Skeletal muscle cell (primary cell): Measurements from ENCODE around the gene RAET1L.
"Not testable (repeated sequence)": the region's sequence is repeated elsewhere in the genome, so short reads cannot be mapped to it uniquely, and the experiment has no call there.

Experiments
- DNase-seq: peaks from one replicate; pipeline ENCODE4 v3.0.0-alpha.2; 2010; ENCODE audit warnings: low read depth
- H3K4me3 ChIP-seq: 2 replicates; pipeline ENCODE4 v1.5.1; 2011; ENCODE audit warnings: low read depth, mild to moderate bottlenecking, control low read depth, low read length, moderate library complexity

The RAET1L gene

GRCh38 chr6:150048099-150048498, 22.8 kb upstream of the RAET1L start:
- H3K4me3 ChIP-seq = no peak overlapping the region
- DNase-seq = no peak

DNA sequence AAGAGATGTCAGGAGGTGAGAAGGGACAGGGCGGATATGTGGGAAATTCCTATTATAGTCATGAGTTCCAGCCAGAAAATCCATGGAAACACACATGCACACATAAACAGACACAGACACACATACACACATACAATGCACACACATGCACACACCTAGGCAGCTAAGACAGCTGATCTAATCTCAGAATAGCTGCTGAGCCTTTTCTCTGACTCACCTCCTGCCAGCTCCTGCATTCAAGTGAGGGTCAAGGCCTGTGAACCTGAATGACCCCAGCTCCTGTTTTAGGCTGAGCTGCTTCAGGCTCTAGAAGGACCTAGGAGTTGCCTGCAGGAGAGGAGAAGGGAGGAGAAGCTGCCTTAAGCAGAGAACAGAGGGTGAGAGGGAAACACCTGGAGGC, 21.6 kb upstream of the RAET1L start:
- DNase-seq = no peak
- no peak overlapping the region for H3K4me3 ChIP-seq

GRCh38 chr6:150044621-150045145, 19.4 kb upstream of the RAET1L start:
- DNase-seq = no peak
- H3K4me3 ChIP-seq = no peak overlapping the region

GRCh38 chr6:150043501-150044412, 18.4 kb upstream of the RAET1L start:
- DNase-seq = no peak
- H3K4me3 ChIP-seq = no peak overlapping the region

- H3K4me3 ChIP-seq = no peak overlapping the region
- DNase-seq = no peak
These were observed 17.8 kb upstream of the RAET1L start for GRCh38 chr6:150043096-150043495.

DNA sequence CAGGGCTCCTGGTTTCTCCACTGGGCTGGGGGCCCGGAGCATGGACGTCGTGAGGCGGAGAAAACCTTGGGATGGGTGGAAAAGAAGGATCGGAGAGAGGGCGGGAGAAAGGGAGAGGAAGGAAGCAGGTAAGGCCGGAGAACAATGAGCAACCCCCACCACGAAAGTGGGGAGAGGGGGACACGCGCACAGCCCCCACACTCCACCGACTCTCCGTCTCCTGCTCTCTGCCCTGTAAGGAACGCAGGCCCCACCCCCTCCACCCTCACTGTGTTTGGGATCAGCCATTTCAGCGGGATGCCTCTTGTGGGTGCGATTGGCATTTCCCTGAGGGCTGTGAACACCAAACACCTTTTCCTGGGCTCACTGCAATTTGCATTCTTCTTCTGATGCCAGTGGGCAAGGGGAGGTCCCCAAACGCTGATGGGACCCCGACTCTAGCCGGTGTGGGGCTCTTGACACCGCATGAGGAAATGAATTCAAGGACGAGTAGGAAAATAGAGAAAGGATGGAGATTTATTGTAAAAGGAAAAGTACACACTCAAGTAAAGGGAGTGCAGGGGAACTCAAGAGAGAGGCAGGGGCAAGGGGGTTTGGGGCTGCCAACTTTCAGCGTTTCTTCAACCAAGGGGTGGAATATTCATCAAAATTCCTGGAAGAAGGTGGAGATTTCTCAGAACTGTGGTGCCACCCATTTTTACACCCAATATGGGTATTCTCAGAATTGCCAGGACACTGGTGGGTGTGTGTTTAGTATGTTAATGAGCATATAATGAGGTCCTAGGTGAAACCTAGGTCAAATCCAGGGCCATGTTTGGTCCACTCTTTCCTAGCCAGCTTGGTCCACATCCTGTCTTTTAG, 13.1 kb upstream of the RAET1L start:
- DNase-seq = no peak
- H3K4me3 ChIP-seq = no peak overlapping the region

DNA sequence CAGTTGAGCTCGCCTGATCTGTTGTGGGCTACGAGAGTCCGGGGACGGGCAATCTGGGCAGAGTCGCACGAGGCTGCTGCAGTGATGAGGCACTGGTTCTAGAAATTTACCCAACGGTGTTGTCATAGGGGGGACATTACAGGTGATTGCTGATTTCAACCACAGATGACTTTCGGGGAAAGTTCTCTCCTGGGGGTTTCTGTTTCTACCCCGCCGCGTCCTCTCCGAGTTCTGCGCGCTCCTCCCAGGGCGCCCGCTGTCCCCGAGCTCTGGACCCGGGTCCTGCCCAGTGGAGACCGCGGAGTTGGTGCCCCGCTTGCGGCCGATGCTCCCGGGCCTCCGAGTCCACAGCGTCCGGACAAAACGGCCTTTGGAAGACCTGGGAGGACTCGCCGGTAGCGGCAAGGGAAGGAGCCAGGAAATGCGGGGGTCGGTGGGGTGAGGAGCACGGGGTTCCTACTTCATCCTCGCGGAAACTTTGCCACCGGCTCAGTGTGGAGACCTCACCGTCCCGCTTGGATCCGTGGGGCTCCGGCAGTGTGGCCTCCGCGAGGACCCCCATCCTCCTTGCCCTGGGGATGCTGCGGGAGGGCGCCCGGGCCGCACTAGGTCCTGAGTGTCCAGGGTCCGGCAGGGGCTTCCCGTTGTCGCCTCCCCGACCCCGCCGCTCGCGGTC, 12.3 kb upstream of the RAET1L start:
- H3K4me3 ChIP-seq = peak overlapping the region; percentile 13

DNA sequence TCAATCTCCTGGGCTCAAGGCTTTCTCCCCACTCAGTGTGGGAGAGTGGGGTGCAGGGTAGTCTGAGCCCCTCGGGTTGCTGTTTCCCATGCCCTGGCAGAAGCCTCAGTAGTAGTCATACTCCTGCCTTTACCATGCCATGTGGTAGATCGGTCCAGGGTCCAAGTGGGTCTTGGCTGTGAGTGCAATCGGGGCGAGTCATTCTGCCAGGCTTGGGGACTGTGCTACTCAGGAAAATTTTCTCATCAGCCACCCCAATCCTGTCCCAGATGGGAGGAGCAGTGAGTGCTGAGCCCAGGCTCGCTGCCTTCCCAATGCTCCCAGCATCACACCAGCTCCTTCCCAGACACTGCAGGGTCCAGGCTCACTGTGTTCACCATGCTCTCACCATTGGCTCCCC, 10.7 kb upstream of the RAET1L start:
- no peak overlapping the region for H3K4me3 ChIP-seq
- no peak for DNase-seq

More for the DNA sequence above, 12.3 kb upstream of the RAET1L start:
- DNase-seq = no peak

- no peak for DNase-seq
These were observed 8.0 kb upstream of the RAET1L start for GRCh38 chr6:150033207-150033771.

GRCh38 chr6:150032598-150032997, 7.3 kb upstream of the RAET1L start:
- no peak overlapping the region for H3K4me3 ChIP-seq
- no peak for DNase-seq

More at GRCh38 chr6:150033207-150033771, 8.0 kb upstream of the RAET1L start:
- H3K4me3 ChIP-seq = no peak overlapping the region

DNA sequence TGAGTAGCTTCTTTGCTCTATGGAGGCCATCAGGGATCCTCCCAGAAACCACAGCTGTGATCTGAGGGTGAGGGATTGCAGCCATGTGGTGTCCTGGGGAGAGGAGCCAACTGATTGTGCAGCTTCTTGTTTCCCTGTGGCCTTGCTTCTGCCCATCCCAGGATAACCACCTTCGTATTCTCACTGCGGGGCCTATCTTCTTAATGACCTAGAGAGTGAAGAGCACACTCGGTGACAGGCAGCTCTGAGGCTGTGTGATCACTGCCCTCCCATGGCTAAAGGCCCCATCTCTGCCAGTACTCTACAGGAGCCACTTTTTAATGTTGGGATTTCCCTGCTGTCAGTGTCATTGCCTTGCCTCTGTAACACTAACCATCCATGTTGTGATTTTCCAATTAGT, 5.3 kb upstream of the RAET1L start:
- DNase-seq = no peak
- H3K4me3 ChIP-seq = no peak overlapping the region

- no peak overlapping the region for H3K4me3 ChIP-seq
- no peak for DNase-seq
These were observed 4.4 kb upstream of the RAET1L start for GRCh38 chr6:150029749-150030148.

DNA sequence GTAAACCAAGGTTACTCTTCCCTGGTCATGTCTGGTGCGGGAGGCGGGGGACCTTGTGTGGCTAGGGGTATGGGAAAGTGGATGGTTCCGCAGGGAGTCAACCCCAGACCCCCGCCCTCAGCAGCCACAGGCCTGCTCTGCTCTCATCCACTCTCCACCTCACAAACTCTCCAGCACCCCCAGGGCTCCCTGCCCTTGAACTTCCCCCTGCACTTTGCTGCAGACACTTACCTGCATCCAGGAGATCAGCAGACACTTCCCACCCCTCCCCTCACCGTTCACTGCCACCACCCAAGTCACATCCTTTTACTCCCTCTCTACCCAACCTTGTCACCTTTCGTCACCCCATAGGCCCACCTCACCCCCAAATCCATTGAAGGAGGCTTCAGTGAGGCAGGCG, 3.9 kb upstream of the RAET1L start:
- no peak for DNase-seq

GRCh38 chr6:150028799-150029198, 3.5 kb upstream of the RAET1L start:
- no peak for DNase-seq
- no peak overlapping the region for H3K4me3 ChIP-seq

More for the DNA sequence above, 3.9 kb upstream of the RAET1L start:
- H3K4me3 ChIP-seq = no peak overlapping the region

GRCh38 chr6:150027806-150028565, 2.7 kb upstream of the RAET1L start:
- H3K4me3 ChIP-seq = no peak overlapping the region
- DNase-seq = no peak

- H3K4me3 ChIP-seq = no peak overlapping the region
- DNase-seq = no peak
These were observed 1.9 kb upstream of the RAET1L start for GRCh38 chr6:150026976-150027805.

GRCh38 chr6:150024646-150025155, 631 bp downstream of the RAET1L start:
- DNase-seq = no peak
- no peak overlapping the region for H3K4me3 ChIP-seq

DNA sequence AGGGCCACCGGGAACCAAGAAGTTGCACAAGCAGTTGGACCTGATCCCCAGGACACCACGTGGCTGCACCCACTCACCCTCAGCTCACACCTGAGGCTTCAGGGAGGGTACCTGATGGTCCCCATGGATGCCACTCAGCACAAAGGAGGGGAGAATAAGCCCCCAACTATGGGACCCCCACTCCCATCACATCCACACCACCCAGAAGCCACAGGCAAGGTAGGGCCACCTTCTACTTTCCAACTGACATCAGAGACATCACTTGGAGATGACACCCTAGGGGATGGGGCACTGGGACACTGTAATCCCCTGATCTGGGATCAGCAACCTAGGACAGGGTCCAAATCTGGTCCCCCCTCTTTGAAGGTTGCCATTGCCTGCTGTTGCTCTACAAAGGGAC, 1.3 kb downstream of the RAET1L start:
- DNase-seq, H3K4me3 ChIP-seq: not testable (repeated sequence)
